GM19043 (cell line): ENCODE data around the gene RASSF4.
A peak's percentile ranks its signal among the peaks of the same experiment; 100 is the strongest.

Source experiments
- ATAC-seq: cut with Tn5 transposase; IDR thresholded peaks from one replicate; pipeline ENCODE4 v1.9.1; 2021; ENCODE audit warnings: low read depth; ENCODE audit not compliant: unreplicated experiment

Gene RASSF4

GRCh38 chr10:44974082-44974627, 14.6 kb downstream of the RASSF4 start:
- ATAC-seq = no peak

GRCh38 chr10:44974628-44975430, 15.2 kb downstream of the RASSF4 start:
- ATAC-seq = peak; percentile 73

GRCh38 chr10:44975431-44976331, 16.1 kb downstream of the RASSF4 start:
- ATAC-seq = no peak

DNA sequence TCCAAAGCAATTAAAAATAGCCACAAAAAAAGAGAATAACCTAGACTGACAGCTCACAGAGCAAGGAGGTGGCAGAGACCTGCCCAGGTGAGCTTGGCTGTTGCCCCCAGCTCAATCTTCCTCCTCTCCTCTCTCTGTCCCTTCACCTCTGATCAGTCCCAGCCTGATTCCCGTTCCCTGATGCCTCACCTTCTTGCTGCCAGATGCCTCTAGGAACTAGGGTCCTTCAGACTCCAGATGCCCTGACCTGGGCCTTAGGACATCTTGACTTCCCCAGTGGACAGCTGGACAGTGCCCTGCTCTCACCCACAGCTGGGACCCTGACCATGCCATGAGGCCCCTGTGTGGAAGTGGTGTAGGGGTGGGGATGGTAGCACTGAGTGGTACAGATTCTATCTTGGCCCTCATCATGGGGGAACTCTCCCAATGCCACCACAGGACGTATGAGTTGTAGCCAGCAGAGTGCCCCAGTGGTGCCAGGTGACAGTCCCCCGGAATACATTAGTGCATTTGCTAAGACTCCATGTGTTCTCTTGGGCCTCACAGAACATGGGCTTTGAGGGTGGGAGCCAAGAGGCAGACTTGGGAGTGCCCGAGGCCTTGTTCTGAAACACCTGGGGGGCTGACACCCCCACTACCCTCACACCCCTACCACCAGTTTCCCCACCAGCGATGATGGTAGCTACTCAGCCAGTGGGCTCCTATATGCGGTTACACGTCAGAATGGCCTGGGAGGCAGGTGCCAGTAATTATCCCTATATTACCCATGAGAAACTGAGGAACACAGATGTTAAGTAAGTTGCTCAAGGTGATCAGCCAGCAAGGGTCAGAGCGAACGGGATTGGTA, 17.0 kb downstream of the RASSF4 start:
- ATAC-seq = no peak

- no peak for ATAC-seq
Measured at GRCh38 chr10:44977287-44978212, 17.9 kb downstream of the RASSF4 start.

DNA sequence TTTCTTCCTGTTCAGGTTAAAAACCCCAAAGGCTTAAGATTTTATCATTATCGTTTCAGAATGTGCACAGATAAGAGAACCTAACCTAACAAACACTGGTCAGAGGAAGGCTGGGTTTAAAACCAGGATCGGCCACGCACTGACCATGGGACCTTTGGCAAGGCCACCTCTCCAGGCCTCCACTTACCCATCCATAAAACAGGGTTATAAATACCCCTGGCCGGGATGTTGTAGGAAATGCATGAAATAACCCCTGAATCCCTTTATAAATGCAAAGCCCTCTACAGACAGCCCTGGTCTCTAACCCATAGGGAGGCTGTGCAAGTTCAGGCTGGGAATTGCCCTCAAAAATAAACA, 18.6 kb downstream of the RASSF4 start:
- no peak for ATAC-seq

DNA sequence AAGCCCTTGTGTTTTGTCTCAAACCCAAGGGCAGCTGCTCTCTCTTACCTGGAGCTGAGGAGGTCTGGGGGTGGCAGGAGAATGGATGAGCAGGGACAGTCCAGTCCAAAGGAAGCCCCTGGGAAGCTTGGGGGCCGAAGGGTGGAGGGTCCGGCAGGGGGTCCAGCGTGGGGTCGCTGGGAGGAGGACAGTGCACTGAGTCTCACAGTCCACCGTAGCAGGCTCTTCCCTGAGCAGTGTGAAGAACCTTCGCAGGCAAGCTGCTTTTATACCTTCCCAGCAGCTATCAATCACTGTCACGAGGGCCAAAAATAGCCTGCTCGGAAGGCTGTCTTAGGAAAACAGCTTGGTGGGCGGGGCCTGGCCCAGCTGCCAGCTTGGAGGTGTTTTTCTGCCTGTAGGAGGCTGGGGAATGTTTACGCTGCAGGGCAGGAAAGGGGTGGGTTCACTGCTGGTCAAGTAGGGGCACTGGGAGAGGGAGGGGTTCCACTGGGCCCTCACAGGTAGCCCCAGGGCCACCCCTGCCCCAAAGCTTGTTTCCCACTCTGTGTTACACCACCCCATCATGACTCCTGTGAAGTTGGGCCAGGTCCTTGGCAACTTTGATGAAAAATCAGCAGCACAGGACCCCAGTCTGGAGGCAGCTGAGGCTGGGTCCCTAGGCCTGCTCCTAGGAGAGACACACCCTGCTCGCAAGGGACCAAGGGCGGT, 19.1 kb downstream of the RASSF4 start, which contains the start of gene DEPP1:
Gene DEPP1 (minus strand): TSS at position 240 of the 711 bp plus-strand sequence. CDS start 779 bp downstream, outside the sequence.
- no peak for ATAC-seq

DNA sequence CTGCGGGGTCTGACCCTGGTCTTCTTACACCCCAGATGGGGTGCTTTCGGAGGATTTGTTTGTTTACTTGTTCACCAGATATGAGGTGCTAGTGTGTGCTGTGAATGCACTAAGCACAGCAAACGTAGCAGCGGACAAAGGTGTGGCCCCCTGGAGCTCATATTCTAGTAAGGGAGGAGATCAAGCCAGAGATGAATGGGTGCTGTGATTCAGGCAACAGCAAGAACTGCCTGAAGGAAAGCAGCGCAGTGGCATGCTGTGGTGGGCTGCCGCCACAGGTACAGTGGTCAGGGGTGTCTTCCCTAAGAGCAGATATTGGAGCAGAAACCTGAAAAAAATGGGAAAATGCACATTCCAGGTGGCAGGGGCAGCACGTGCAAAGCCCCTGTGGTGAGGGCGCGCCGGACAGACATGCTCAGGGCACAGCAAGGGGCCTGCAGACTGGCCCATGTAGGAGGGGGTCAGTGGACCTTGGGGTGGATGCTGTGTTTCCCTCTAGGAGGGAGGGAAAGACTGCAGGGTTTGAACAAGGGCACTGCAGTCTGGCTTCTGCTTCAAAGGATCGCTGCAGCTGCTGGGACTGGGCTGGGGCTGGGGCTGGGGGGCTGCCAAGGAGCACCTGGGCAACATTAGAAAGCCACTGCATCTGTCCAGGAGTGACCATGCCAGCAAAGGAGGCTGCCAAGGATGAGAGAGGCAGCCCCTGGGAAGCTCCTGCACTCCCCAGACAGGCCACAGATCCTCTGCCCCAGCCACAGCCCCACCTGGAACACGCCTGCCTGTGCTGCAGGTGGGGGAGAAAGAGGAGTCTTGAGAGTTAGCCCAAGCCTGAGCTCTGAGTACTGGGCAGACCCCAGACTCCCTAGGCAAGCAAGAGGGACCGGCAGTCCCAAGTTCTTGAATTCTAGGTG, 19.9 kb downstream of the RASSF4 start:
- no peak for ATAC-seq

DNA sequence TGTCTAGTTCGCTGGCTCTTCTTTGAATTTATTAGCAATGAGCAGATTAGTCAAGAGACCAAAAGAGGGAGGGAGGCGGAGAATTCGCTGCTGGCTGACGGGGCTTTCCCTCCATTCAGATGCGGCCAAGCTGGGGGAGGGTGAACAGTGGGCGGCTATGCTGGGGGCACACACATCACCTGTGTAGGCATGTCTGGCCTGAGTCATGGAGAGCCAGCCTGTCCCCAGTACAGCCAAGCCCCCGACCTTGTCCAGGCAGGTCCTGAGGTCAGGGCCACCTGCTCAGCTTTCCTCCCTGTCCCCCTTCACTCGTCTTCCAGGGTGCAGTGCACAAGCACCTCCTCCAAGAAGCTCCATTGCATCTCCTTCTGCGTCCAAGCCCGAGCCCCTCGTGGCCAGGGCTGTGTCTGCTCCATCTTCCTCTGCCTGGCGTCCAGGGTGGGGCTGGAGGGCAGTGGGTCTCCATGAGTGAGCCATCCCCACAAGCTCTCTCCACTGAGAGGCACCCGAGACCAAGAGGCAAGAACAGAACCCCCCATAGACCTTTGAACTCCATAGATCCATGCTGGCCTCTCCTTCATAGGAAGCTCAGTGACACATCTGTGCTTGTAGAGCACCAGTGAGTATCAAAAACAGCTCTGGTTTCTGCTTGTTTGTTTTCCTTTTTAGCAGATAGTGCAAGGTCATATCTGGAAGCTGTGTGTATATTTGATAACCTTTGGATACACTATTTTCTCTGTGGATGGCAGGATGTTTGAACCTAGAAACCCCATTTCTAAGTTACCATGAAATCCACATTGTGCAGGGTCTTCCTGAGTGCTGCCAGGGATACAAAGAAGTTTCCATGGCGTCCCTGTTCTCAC, 20.9 kb downstream of the RASSF4 start:
- ATAC-seq = no peak

- ATAC-seq = peak; percentile 62
Measured at GRCh38 chr10:44981172-44982113, 21.8 kb downstream of the RASSF4 start.

GRCh38 chr10:44982114-44982460, 22.5 kb downstream of the RASSF4 start:
- ATAC-seq = no peak

- no peak for ATAC-seq
Measured at GRCh38 chr10:44982496-44982895, 22.9 kb downstream of the RASSF4 start.

GRCh38 chr10:44983066-44983894, 23.7 kb downstream of the RASSF4 start:
- no peak for ATAC-seq

- ATAC-seq = no peak
Measured at GRCh38 chr10:44983895-44984278, 24.3 kb downstream of the RASSF4 start.

GRCh38 chr10:44984671-44985101, 25.1 kb downstream of the RASSF4 start:
- no peak for ATAC-seq
